GM18498 (cell line): ENCODE results near the gene GPR108.

Experiments used
- ATAC-seq: cut with Tn5 transposase; IDR thresholded peaks from one replicate; pipeline ENCODE4 v1.9.1; 2021; ENCODE audit warnings: mild to moderate bottlenecking, moderate library complexity; ENCODE audit not compliant: unreplicated experiment

Gene GPR108

GRCh38 chr19:6708346-6708745 lies 29.0 kb downstream of the GPR108 start:
- no peak for ATAC-seq

- ATAC-seq, result no peak
Observed at GRCh38 chr19:6707658-6708018, 29.7 kb downstream of the GPR108 start.

GRCh38 chr19:6707011-6707657 lies 30.2 kb downstream of the GPR108 start:
- ATAC-seq, result no peak

DNA sequence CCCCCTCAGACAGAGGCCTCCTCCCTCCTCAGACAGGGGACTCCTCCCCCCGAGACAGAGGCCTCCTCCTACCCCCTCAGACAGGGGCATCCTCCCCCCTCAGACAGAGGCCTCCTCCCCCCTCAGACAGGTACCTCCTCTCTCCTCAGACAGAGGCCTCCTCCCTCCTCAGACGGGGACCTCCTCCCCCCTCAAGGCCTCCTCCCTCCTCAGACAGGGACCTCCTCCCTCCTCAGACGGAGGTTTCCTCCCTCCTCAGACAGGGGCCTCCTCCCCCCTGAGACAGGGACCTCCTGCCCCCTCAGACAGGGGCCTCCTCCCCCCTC lies 30.8 kb downstream of the GPR108 start:
- ATAC-seq, result no peak

- ATAC-seq, result no peak
Observed at GRCh38 chr19:6705931-6706632, 31.3 kb downstream of the GPR108 start.

DNA sequence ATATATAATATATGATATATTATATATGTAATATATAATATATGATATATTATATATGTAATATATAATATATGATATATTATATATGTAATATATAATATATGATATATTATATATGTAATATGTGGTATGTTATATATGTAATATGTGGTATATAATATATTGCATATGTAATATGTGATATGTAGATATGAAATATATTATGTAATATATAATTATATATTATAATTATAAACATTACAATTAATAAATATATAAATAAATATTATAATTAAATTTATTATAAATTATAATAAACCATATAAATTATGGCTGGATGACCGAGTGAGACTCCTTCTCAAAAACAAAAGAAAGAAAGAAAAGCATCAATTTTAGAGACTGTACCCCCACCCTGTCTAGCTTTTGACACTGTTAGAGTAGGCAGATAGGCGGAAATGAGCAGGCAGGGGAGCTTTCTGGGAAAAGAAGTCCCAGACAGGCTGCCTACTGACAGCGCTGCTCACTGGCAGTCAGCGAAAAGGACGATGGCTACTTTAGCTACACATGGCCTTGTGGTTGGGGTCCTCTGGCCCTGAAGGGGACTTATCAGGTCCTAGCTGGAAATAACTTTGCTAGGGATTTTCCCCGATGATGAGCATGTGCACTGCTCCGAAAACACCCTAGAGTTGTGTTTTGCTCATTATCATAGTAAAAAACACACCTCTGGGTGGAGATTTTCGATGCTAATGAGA lies 36.6 kb downstream of the GPR108 start:
- ATAC-seq, result no peak

DNA sequence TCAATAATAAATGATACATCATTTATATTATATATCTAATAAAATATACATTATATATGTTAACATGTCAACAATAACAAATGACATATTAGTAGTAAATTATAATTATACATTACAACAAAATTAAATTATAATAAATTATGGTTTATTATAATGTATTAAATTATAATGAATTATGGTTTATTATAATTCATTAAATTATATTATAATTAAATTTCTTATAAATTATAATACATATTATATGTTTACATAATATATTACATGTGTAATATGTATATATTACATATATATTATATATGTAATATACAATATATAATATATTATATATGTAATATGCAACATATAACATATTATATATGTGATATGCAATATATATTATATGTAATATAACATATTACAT lies 37.4 kb downstream of the GPR108 start:
- no peak for ATAC-seq

DNA sequence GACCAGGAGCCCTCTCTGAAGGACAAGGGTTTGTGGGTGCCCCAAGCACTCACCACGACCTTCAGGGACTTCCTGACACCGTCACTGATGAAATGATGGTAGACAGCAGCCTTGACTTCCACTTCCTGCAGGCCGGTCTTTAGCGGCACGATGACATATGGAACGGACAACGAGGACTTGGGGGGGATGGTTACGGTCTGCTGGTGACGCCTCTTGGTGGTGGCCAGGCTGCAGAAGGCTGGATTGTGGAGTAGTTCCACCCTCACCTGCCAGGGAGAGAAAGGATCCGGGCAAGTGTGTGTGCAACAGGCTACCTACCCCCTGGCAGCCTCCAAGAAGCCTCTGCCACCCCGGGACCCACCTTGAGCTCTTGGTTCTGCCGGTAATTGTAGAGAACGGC lies 40.1 kb downstream of the GPR108 start:
- no peak for ATAC-seq

- ATAC-seq, result no peak
Observed at GRCh38 chr19:6696239-6696820, 41.0 kb downstream of the GPR108 start.

GRCh38 chr19:6694147-6694815 lies 43.1 kb downstream of the GPR108 start:
- ATAC-seq, result no peak

DNA sequence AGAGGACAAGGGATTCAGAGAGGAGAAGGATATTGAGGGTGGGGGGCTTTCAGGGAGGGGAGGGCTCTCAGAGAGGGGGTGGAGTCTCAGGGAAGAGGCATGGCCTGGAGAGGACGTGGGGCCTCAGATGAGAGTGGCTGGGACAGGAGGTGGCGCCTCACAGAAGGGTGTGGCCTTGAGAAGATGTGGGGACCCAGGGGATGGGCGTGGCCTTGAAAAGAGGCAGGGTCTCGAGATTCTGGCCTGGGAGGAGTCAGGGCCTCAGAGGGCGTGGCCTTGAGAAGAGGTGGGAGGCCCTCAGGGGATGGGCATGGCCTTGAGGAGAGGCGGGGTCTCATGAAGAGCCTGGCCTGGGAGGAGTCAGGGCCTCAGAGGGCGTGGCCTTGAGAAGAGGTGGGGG lies 43.7 kb downstream of the GPR108 start:
- no peak for ATAC-seq

- ATAC-seq, result no peak
Observed at GRCh38 chr19:6693056-6693471, 44.3 kb downstream of the GPR108 start.

DNA sequence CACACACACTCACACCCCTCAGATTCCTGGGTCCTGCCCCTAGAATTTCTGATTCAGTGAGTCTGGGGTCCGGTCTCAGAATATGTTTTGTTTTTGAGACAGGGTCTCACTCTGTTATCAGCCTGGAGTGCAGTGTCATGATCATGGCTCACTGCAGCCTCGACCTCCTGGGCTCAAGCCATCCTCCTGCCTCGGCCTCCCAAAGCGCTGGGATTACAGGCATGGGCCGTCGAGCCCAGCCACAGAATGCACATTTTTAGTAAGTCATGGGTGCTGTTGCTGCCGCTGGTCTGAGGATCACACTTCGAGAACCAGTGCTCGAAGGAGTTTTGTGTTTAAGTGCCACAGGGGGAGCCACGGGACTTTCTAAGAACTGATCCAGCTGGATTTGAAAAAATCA lies 45.4 kb downstream of the GPR108 start:
- ATAC-seq, result no peak

GRCh38 chr19:6691342-6691741 lies 46.0 kb downstream of the GPR108 start:
- no peak for ATAC-seq

DNA sequence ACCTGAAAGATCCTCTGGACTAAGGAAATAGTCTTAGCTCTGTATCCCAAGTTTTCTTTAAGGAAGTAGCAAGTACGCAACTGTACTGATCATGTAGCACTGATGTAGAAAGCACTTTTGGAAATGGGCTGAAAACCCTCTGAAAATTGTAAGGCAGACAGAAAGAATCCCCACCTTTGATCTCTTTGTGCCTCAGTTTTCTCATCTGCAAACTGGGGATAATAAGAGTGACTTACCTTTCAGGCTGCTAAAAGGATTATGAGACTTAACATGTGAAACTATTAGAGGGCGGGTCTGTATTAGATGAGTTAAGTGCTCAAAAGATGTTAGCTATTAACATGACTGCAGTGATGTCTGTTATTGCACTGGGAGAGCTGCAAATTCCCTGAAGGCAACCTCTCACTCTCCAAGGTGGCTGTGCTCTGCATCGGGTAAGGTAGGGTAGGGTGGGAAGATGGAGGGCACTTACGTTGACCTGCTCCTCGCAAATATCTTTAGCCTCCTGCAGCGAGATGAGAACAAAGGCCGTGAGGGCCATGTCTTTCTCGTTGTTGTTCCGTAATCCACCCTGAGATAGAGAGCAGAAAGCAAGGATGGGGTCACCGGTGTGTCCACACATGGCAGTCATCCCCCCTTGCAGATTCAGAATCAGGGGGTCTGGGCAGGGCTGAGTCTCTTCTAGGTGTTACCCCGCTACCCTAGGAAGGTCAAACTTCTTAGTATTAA lies 47.1 kb downstream of the GPR108 start:
- no peak for ATAC-seq

- no peak for ATAC-seq
Observed at GRCh38 chr19:6687114-6687513, 50.3 kb downstream of the GPR108 start.

DNA sequence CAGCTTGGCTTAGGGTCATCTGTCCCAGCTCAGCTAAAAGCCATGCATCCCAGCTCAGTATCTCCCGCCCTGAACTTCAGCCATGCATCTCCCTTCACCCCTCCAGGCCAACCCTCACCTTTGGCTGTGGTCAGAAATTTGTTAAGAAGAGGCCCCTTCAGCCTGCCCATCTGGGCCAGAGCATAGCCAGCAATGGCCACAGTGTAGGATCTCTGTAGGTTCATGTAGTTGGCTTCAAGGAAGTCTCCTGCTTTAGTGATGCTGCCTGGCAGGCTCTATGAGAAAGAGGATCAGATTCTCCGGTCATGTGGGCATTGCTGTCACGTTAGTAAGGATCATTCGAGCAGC lies 50.8 kb downstream of the GPR108 start:
- ATAC-seq, result no peak

DNA sequence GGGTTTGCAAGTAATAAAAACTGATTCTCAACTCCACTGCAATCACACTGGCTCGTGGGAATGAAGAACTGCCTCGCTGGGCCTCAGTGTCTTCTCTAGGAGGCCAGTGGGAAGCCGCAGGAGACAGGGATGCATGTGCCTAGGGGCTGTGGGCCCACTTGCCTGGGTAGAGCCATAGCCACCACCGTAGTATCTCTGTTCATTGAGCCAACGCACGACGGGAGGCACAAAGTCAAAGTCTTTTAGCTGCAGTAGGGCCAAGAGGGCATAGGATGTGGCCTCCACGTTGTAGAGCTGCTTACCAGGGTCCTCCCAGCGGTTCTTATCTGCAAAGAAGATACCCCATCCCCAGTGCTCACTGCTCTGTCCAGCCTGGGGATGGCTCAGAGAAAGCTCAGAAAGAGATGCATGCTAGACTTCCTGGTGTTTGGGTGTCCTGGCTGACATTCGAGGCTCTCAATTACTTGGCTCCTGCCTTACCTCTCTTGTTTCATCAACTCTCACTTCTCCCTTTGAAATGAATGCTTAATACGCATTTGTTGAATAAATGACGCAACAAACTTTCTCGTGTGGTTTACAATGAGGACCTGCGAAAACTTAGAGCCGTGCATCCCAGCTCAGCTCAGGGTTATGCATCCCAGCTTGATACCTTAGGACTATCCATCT lies 51.3 kb downstream of the GPR108 start:
- ATAC-seq, result no peak

DNA sequence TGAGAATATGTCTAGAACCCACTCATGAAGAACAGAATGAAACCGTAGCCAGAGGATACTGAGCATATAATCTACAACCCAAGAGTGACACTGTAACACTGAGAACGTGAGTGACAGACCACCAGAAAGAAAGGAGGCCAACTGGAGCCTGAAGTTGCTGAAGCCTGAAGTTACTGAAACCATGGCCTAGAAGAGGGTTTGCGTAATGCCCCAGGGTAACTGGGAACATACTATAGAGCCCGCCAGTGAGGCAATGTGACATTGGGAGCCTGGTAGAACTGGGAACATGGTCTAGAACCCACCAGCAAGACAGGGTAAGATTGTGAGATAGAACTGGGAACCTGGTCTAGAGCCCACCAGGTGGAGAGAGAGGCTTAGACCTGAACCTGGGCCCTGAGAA lies 51.9 kb downstream of the GPR108 start:
- ATAC-seq, result no peak

GRCh38 chr19:6683971-6684370 lies 53.4 kb downstream of the GPR108 start:
- ATAC-seq, result no peak
